Measurements from ENCODE around the gene MYOZ1. TPM values are rescaled to one million over a fixed set of nuclear protein-coding genes. Genes with fewer than 3 reads are reported as not detected.

MYOZ1 gene
- polyA plus RNA-seq, 1 donor from 2014 or later = 3.6 TPM

Other genes with a start within 250 kb of the MYOZ1 start
- gene ANXA7, start 227.4 kb downstream of the MYOZ1 start, polyA plus RNA-seq (ENCODE audit: insufficient read depth, low read depth, low replicate concordance) = 120 TPM
- gene MSS51, start 207.9 kb downstream of the MYOZ1 start, polyA plus RNA-seq (ENCODE audit: insufficient read depth, low read depth, low replicate concordance) = not detected
- gene PPP3CB, start 145.4 kb downstream of the MYOZ1 start, polyA plus RNA-seq (ENCODE audit: insufficient read depth, low read depth, low replicate concordance) = 62.6 TPM
- gene USP54, start 50.1 kb downstream of the MYOZ1 start, polyA plus RNA-seq (ENCODE audit: insufficient read depth, low read depth, low replicate concordance) = 49.6 TPM
- gene SYNPO2L, start 14.6 kb upstream of the MYOZ1 start, polyA plus RNA-seq (ENCODE audit: insufficient read depth, low read depth, low replicate concordance) = 0.12 TPM
- gene AGAP5, start 56.6 kb upstream of the MYOZ1 start, polyA plus RNA-seq (ENCODE audit: insufficient read depth, low read depth, low replicate concordance) = 0.41 TPM
- gene SEC24C, start 102.9 kb upstream of the MYOZ1 start, polyA plus RNA-seq (ENCODE audit: insufficient read depth, low read depth, low replicate concordance) = 67.7 TPM
- 35.9 TPM for gene CHCHD1, start 140.6 kb upstream of the MYOZ1 start, polyA plus RNA-seq (ENCODE audit: insufficient read depth, low read depth, low replicate concordance)
- gene ZSWIM8, start 144.1 kb upstream of the MYOZ1 start, polyA plus RNA-seq (ENCODE audit: insufficient read depth, low read depth, low replicate concordance) = 81.2 TPM
- gene NDST2, start 170.1 kb upstream of the MYOZ1 start, polyA plus RNA-seq (ENCODE audit: insufficient read depth, low read depth, low replicate concordance) = 9.0 TPM
- 49.5 TPM for gene CAMK2G, start 233.1 kb upstream of the MYOZ1 start, polyA plus RNA-seq (ENCODE audit: insufficient read depth, low read depth, low replicate concordance)

All from brain (organoid and tissue), 1 donor.